ENCODE measurements around the gene MSH3.

- TF ChIP-seq CTCF (IDR thresholded peaks at IDR 0.05) (no peak), ZFX (IDR thresholded peaks at IDR 0.05; ENCODE audit: borderline replicate concordance) (no peak)
Observed at GRCh38 chr5:80915716-80916115, 261.3 kb downstream of the MSH3 start.
